ENCODE data around the gene GALNT14.

Gene GALNT14

GRCh38 chr2:31132786-31133185, 5.5 kb downstream of the GALNT14 start:
- no peak for DNase-seq

- no peak for DNase-seq
These were observed 6.4 kb downstream of the GALNT14 start for GRCh38 chr2:31131871-31132270.

- DNase-seq, result no peak
These were observed 8.7 kb downstream of the GALNT14 start for GRCh38 chr2:31129375-31130171.

GRCh38 chr2:31127931-31128330, 10.3 kb downstream of the GALNT14 start:
- DNase-seq, result no peak

- DNase-seq, result no peak
These were observed 12.1 kb downstream of the GALNT14 start for GRCh38 chr2:31125918-31126695.

- no peak for DNase-seq
These were observed 13.3 kb downstream of the GALNT14 start for GRCh38 chr2:31124904-31125303.

GRCh38 chr2:31122133-31122532, 16.1 kb downstream of the GALNT14 start:
- DNase-seq, result no peak

- no peak for DNase-seq
These were observed 24.5 kb downstream of the GALNT14 start for GRCh38 chr2:31113765-31114164.

GRCh38 chr2:31112544-31112943, 25.7 kb downstream of the GALNT14 start:
- no peak for DNase-seq

GRCh38 chr2:31110998-31111397, 27.2 kb downstream of the GALNT14 start:
- DNase-seq, result no peak

GRCh38 chr2:31110431-31110830, 27.8 kb downstream of the GALNT14 start:
- DNase-seq, result no peak

- no peak for DNase-seq
These were observed 28.5 kb downstream of the GALNT14 start for GRCh38 chr2:31109633-31110192.

- DNase-seq, result no peak
These were observed 29.5 kb downstream of the GALNT14 start for GRCh38 chr2:31108561-31109286.

GRCh38 chr2:31107591-31108300, 30.5 kb downstream of the GALNT14 start:
- no peak for DNase-seq

- DNase-seq, result no peak
These were observed 36.5 kb downstream of the GALNT14 start for GRCh38 chr2:31101701-31102100.

GRCh38 chr2:31097962-31098613, 40.2 kb downstream of the GALNT14 start:
- DNase-seq, result no peak

- no peak for DNase-seq
These were observed 48.1 kb downstream of the GALNT14 start for GRCh38 chr2:31090188-31090587.

GRCh38 chr2:31089645-31090044, 48.6 kb downstream of the GALNT14 start:
- no peak for DNase-seq

- DNase-seq, result no peak
These were observed 49.6 kb downstream of the GALNT14 start for GRCh38 chr2:31088504-31089195.

GRCh38 chr2:31087491-31087890, 50.7 kb downstream of the GALNT14 start:
- no peak for DNase-seq

GRCh38 chr2:31086590-31086989, 51.6 kb downstream of the GALNT14 start:
- no peak for DNase-seq

All from left hindlimb (tissue), 1 donor.